HG03469 (cell line): Measurements from ENCODE around the gene TK2.
"Not testable (repeated sequence)": the region's sequence is repeated elsewhere in the genome, so short reads cannot be mapped to it uniquely, and the experiment has no call there.

ENCODE experiments used
- ATAC-seq: cut with Tn5 transposase; IDR thresholded peaks from one replicate; pipeline ENCODE4 v1.9.1; 2021; ENCODE audit warnings: mild to moderate bottlenecking, moderate library complexity, moderate number of reproducible peaks; ENCODE audit not compliant: unreplicated experiment

TK2 gene

DNA sequence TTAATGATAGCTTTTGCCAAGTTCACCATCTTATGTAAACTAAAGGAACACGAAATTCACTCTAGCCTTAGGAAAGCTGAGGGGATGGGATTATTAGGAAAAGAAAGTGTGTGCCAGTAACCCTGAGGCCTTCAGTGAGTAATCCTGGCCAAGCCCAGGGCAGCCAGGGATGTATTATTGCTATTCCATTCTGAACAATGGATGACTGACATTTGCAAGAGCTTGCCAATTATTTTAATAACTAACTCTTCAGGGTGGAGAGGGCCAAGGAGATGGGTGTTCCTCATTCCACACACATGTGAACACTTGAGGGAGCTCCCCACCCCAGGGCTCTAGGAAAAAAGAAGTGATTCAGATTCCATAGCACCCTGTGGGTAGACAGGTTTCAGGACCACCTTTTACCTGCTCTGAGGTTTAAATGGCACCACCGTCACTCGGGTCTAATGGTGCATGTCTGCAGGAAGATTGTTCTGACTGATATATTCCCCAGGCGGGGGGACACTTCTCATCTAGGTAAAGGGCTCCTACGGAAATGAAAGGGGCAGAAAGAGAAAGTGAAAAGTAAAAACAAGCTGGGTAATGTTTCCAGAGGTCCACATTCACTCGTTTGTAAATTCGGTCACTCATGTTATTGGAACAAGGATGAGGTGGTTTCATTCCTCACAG, 41.5 kb downstream of the TK2 start:
- no peak for ATAC-seq

DNA sequence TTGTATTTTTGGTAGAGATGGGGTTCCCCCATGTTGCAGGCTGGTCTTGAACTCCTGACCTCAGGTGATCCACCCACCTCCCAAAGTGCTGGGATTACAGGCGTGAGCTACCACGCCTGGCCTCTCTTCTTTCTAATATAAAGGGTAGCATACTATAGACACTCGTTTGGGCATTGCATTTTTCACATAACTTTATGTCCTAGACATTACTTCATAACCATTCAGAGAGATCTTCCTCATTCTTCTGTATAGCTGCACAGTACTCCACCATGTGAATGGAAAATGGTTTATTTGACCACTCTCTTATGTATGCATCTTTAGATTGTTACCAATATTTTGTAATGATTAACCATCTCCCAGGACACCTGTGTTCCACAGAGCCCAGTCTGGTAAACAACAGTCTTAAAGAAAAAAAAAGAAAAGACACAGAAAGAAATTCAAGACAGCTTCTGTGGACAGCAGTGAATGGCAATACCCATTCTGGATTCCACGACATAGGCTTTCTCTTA, 42.1 kb downstream of the TK2 start:
- no peak for ATAC-seq

DNA sequence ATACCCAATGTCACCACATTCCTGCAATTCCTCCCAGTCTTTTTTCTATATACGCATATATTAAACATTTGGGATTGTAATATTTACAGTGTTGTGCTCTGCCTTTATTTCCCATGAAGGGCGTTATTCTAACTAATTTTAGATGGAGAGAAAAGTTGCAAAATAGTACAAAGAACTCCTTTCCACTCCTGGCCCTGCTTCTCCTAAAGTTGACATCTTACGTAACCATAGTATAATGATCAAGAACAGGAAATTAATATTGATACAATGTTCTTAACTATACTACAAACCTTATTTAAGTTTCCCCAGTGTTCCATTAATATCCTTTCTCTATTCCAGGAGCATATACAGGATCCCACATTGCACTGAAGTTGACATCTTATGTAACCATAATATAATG, 46.3 kb downstream of the TK2 start:
- no peak for ATAC-seq

DNA sequence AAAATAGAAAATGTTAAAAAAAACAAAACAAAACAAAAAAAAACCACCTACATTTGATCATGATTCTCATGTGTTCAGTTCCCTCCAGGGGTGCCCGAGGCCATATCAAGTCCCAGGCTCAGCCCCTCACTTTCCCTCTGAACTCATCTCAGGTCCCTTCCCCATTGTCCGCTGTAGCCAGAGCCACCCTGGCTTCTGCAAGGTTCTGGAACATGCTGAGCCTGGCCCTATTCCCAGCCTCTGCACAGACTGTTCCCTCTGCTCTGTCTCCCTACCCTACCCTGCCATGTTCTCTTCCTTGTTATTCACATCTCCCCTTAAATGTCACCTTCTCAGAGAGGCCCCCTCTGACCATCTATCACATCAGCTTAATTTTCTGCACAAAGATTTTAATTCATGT, 46.9 kb downstream of the TK2 start:
- ATAC-seq: no peak

GRCh38 chr16:66502020-66502913, 47.7 kb downstream of the TK2 start:
- ATAC-seq: no peak

- not testable (repeated sequence) for ATAC-seq
These were observed 48.4 kb downstream of the TK2 start for GRCh38 chr16:66501563-66501962.

GRCh38 chr16:66497921-66498320, 52.0 kb downstream of the TK2 start:
- ATAC-seq: not testable (repeated sequence)

DNA sequence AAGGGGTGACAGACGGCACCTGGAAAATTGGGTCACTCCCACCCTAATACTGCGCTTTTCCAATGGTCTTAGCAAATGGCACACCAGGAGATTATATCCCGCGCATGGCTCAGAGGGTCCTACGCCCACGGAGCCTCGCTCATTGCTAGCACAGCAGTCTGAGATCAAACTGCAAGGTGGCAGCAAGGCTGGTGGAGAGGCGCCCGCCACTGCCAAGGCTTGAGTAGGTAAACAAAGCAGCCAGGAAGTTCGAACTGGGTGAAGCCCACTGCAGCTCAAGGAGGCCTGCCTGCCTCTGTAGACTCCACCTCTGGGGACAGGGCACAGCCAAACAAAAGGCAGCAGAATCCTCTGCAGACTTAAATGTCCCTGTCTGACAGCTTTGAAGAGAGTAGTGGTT, 53.7 kb downstream of the TK2 start:
- ATAC-seq: not testable (repeated sequence)

- no peak for ATAC-seq
These were observed 54.5 kb downstream of the TK2 start for GRCh38 chr16:66495440-66495839.

GRCh38 chr16:66494916-66495315, 55.0 kb downstream of the TK2 start:
- ATAC-seq: no peak

DNA sequence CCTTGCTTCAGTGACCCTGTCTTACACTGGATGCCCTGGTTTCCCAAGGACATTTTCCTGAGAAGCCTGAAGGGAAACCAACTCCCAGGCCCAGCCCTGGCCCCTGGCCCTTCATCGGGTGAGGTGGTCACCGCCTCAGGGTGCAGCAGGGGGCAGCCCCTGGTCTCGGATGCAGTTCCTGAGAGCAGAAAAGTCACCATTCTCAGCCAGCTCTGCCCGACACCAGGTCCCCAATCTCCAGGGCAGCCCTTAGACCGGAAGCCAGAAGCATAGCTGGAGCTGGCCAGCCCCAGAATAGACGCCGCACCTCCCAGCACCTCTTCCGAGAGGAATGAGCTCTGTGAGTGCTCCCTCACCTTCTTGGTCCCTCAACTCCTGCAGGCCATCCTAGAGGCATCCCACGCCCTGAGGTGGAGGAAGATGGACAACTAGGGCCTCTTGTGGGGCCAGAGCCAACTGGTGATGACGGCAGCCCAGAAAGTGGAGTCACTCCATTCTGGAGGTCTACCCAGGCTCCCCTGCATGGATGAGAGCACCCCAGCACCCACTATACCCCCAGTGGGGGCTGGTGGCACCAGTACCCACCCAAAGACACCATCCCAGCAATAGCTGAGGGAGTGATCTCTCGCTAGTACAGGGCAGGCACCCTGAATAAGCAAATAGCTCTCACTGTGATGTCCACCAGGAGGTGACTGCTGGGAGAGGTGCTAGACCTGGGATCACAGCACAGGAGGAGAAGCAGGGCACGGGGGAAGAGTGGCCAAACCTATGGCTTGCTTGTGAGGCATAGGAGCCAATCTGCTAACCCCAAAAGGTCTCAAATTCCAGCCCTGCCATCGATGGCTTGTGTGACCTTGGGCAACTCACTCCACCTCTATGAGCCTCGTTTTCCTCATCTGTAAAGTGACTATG, 56.2 kb downstream of the TK2 start:
- ATAC-seq: no peak

- ATAC-seq: no peak
These were observed 58.2 kb downstream of the TK2 start for GRCh38 chr16:66491716-66492064.

GRCh38 chr16:66490774-66491715, 58.9 kb downstream of the TK2 start:
- no peak for ATAC-seq

GRCh38 chr16:66489818-66490217, 60.1 kb downstream of the TK2 start:
- ATAC-seq: no peak

DNA sequence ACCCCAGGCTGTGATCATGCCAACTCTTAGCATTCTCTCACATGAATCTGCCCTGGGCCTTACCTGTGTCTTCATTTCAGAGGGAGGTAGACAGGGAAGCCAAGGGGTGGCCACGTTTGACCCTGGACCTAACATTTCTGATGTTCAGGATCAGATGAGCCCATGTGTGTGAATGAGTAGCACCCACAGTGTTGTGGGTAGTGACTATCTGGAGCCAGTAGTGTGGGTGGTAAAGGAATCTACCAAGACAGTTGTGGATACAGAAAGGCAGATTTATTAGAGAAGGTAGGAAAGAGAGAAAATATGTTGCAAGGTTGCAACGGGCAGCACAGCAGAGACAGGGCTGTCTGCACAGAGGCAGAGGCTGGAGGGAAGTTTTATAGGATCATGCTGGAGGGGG, 60.5 kb downstream of the TK2 start:
- ATAC-seq: no peak

- ATAC-seq: no peak
These were observed 61.4 kb downstream of the TK2 start for GRCh38 chr16:66488505-66488904.

- ATAC-seq: no peak
These were observed 62.2 kb downstream of the TK2 start for GRCh38 chr16:66487580-66488275.

- no peak for ATAC-seq
These were observed 62.9 kb downstream of the TK2 start for GRCh38 chr16:66486773-66487579.
